Fibroblast of the aortic adventitia (primary cell): ENCODE measurements around the gene MCM8. TPM values are rescaled to one million over a fixed set of nuclear protein-coding genes. Genes with fewer than 3 reads are reported as not detected.

Experiments used
- DNase-seq: peaks from one replicate; pipeline ENCODE4 v3.0.0-alpha.2; 2010; ENCODE audit warnings: low read depth
- H3K4me3 ChIP-seq: 2 replicates; pipeline ENCODE4 v1.5.1; 2011; ENCODE audit warnings: low read depth, mild to moderate bottlenecking, control low read depth, low read length, moderate library complexity
- CTCF ChIP-seq: IDR thresholded peaks from 2 replicates; pipeline ENCODE4 v1.5.1; 2011; ENCODE audit warnings: mild to moderate bottlenecking, low read length, control low read depth, inconsistent platforms; ENCODE audit not compliant: insufficient read depth
- total RNA-seq: library from RNA; depleted of rRNA; stranded (reverse); fragments of >200 nt; gene quantifications from 2 replicates; pipeline ENCODE4 v1.2.3, GENCODE V29; 2012; ENCODE audit warnings: low replicate concordance

The MCM8 gene
- total RNA-seq, 1 donor = 17.5 TPM

- TF ChIP-seq CTCF = no peak
Observed at GRCh38 chr20:5928836-5929715, 21.4 kb upstream of the MCM8 start.

DNA sequence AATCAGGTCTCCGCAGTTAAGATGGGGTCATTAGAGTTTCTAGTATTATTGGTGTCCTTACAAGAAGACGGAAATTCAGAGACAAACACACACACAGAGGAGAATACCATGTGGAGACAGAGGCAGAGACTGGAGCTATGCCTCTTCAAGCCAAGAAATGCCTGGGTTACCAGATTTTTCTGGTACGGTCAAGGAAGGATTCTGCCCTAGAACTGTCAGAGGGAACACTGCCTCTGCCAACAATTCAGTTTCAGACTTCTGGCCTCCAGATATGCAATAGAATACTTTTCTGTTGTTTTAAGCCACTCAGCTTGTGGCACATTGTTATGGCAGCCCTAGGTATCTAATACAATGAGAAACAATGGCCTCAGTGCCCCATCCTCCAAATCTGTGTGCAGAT is 19.0 kb upstream of the MCM8 start:
- no peak for TF ChIP-seq CTCF
- H3K4me3 ChIP-seq = no peak overlapping the region
- no peak for DNase-seq

More at GRCh38 chr20:5928836-5929715, 21.4 kb upstream of the MCM8 start:
- DNase-seq = no peak
- no peak overlapping the region for H3K4me3 ChIP-seq

- no peak for DNase-seq
- no peak overlapping the region for H3K4me3 ChIP-seq
- no peak for TF ChIP-seq CTCF
Observed at GRCh38 chr20:5932796-5933195, 17.7 kb upstream of the MCM8 start.

DNA sequence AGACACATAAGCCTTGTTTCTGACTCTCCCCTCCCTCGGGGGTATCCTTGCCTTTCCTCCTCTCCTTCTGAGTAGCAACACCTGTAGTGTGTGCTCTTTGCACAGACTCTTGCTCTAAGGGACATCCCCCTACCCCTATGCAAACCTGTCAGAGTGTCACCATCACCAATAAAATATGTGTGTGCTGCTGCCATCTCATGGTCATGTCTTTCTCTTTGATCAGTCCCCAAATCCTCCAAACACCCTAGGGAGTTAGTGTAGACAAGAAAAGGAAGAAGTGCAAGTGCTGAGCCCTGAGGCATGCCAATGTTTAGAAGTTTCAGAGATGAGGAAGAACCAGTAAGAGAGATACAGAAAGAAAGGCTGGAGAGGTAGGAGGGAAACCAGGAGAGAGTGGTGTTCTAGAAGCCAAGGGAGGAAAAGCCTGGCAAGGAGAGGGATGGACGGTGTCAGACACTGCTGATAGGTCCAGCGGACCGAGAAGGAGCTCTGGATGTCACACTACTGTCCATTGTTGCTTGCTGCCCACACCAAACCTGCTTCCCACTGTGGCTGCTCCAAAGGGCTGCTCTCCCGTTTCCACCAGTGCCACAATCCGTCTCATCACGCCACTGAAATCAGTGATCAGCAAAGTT is 16.5 kb upstream of the MCM8 start:
- H3K4me3 ChIP-seq = no peak overlapping the region
- no peak for DNase-seq
- no peak for TF ChIP-seq CTCF

- DNase-seq = no peak
- no peak for TF ChIP-seq CTCF
- no peak overlapping the region for H3K4me3 ChIP-seq
Observed at GRCh38 chr20:5935384-5935783, 15.1 kb upstream of the MCM8 start.

- no peak for DNase-seq
- no peak for TF ChIP-seq CTCF
- H3K4me3 ChIP-seq = no peak overlapping the region
Observed at GRCh38 chr20:5936238-5936637, 14.2 kb upstream of the MCM8 start.
